Measurements from ENCODE around the gene C2CD2. TPM values are rescaled to one million over a fixed set of nuclear protein-coding genes. Genes with fewer than 3 reads are reported as not detected.

The C2CD2 gene
- total RNA-seq, 3 donors from 2014 or later, result 37.0 to 73.8 (median 41.6) TPM

DNA sequence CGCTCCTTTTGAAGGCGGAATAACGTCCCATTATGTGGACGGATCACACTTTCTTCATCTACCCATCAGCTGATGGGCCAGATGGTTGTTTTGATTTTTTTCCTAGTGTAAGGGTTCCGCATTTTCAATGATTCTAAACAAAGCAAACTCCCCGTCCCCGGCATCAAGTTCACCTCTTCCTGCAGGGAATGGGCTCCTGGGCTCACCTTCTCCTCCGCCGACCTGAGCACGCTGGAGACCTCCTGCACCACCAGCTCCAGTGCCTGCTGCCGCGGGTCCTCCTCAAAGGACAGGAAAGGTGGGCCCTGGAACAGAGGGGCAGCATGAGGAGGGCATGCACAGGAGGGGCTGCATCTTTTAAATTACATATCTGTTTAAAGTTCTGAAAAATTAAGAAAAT is 11.9 kb downstream of the C2CD2 start:
- Histone ChIP-seq H3K4me1 (no peaks in the 10 kb centered on the region), H3K27me3 (no peaks in the 10 kb centered on the region), H3K4me3 (no peak overlapping the region), H3K36me3 (no peaks in the 10 kb centered on the region), H3K27ac (no peak overlapping the region), H3K9me3 (no peaks in the 10 kb centered on the region)
- TF ChIP-seq POLR2AphosphoS5 (IDR thresholded peaks at IDR 0.05) (no peak), POLR2A (IDR thresholded peaks at IDR 0.05) (no peak)
- TF ChIP-seq, protein P1, sequence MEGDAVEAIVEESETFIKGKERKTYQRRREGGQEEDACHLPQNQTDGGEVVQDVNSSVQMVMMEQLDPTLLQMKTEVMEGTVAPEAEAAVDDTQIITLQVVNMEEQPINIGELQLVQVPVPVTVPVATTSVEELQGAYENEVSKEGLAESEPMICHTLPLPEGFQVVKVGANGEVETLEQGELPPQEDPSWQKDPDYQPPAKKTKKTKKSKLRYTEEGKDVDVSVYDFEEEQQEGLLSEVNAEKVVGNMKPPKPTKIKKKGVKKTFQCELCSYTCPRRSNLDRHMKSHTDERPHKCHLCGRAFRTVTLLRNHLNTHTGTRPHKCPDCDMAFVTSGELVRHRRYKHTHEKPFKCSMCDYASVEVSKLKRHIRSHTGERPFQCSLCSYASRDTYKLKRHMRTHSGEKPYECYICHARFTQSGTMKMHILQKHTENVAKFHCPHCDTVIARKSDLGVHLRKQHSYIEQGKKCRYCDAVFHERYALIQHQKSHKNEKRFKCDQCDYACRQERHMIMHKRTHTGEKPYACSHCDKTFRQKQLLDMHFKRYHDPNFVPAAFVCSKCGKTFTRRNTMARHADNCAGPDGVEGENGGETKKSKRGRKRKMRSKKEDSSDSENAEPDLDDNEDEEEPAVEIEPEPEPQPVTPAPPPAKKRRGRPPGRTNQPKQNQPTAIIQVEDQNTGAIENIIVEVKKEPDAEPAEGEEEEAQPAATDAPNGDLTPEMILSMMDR (IDR thresholded peaks at IDR 0.05), result no peak
- intact Hi-C loops (cut with DNase I; ENCODE audit: low total_unique reads), result no loop called here
- DNase-seq (ENCODE audit: low spot score in 2 of 2), result no peak

GRCh38 chr21:41940431-41940830 is 13.4 kb downstream of the C2CD2 start:
- H3K4me1 ChIP-seq, result no peaks in the 10 kb centered on the region
- H3K27ac ChIP-seq, result no peak overlapping the region
- no peaks in the 10 kb centered on the region for H3K36me3 ChIP-seq
- DNase-seq (ENCODE audit: low spot score in 2 of 2), result no peak
- H3K4me3 ChIP-seq, result no peak overlapping the region
- H3K9me3 ChIP-seq, result no peaks in the 10 kb centered on the region
- TF ChIP-seq POLR2AphosphoS5 (IDR thresholded peaks at IDR 0.05), result no peak
- intact Hi-C loops (cut with DNase I; ENCODE audit: low total_unique reads), result no loop called here
- no peaks in the 10 kb centered on the region for H3K27me3 ChIP-seq

DNA sequence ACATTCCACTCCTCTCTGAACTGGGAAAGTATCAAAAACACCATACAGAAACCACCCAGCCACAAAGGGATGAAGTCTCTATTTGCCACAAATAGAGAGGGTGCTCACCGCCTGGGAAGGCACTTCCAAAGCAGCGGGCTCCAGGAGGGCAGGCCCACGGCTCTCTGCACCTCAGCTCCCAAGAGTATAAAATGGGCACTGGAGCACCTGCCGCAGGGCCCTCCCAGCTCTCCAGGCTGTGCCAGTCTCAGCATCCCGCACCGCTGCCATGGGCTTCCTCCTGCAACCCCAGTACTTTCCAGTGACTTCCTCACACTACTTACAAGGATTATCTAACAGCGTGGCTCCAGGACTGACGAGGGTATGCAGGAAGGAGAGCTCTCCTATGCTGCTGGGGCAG is 14.4 kb downstream of the C2CD2 start:
- intact Hi-C loops (cut with DNase I; ENCODE audit: low total_unique reads), result no loop called here
- Histone ChIP-seq H3K27ac (no peak overlapping the region), H3K36me3 (no peaks in the 10 kb centered on the region), H3K9me3 (no peaks in the 10 kb centered on the region), H3K4me1 (no peaks in the 10 kb centered on the region), H3K27me3 (no peaks in the 10 kb centered on the region), H3K4me3 (no peak overlapping the region)
- no peak for TF ChIP-seq POLR2AphosphoS5 (IDR thresholded peaks at IDR 0.05)
- no peak for TF ChIP-seq POLR2A (IDR thresholded peaks at IDR 0.05)
- TF ChIP-seq, protein P1 (IDR thresholded peaks at IDR 0.05), result no peak
- DNase-seq (ENCODE audit: low spot score in 2 of 2), result no peak

DNA sequence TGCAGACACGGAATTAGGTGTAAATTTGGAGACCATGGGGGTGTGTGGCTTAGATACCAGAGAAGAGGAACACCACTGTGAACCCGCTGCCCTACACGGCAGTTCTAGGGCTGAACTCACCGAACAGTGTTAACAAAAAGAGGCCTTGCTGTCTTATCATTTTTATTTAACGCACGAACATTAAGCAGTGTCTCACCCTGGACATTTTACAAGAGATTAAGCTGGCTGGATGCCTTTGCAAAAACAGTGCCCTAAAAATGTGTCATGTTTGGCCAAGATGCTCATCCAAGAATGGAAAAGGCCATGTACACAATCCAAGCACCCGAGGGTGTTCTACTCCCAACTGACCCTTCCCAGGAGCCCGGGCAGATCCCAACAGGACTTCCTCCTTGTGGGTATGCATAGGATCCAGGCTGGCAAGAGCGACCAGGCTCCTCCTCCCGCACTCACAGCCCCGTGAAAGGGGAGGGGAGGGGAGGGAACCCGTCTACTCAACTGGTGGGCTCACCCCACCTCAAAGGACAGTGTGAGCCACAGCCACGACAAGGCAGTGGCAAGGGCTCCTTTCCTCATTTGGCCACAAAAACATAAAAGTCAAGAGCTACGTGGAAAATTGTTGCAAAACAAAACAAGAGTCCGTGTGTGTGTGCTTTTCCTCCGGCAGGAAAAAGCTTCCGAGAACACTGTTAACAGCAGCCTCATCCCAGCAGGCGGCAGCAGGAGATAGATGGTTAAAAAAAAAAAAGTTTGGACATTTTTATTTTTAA is 20.3 kb downstream of the C2CD2 start:
- Histone ChIP-seq H3K27ac (peak overlapping the region; percentile 85 to 87), H3K9me3 (no peaks in the 10 kb centered on the region), H3K27me3 (no peaks in the 10 kb centered on the region), H3K4me3 (peak overlapping the region; percentile 35 to 60 (median 45)), H3K36me3 (no peaks in the 10 kb centered on the region), H3K4me1 (no peaks in the 10 kb centered on the region)
- peak in 1 of 2 donors; percentile 81 for DNase-seq (ENCODE audit: low spot score in 2 of 2)
- intact Hi-C loops (cut with DNase I; ENCODE audit: low total_unique reads), result no loop called here
- TF ChIP-seq POLR2A (IDR thresholded peaks at IDR 0.05) (no peak), POLR2AphosphoS5 (IDR thresholded peaks at IDR 0.05) (peak in 1 of 3 donors; percentile 38)
- TF ChIP-seq, protein P1 (IDR thresholded peaks at IDR 0.05), result peak in 1 of 3 donors; percentile 27

GRCh38 chr21:41932576-41933312 is 21.1 kb downstream of the C2CD2 start:
- no peak for TF ChIP-seq POLR2AphosphoS5 (IDR thresholded peaks at IDR 0.05)
- no peak for TF ChIP-seq POLR2A (IDR thresholded peaks at IDR 0.05)
- TF ChIP-seq, protein P1 (IDR thresholded peaks at IDR 0.05), result no peak
- Histone ChIP-seq H3K9me3 (no peaks in the 10 kb centered on the region), H3K27me3 (no peaks in the 10 kb centered on the region), H3K4me1 (no peaks in the 10 kb centered on the region), H3K36me3 (no peaks in the 10 kb centered on the region), H3K27ac (peak overlapping the region; percentile 85 to 87), H3K4me3 (peak overlapping the region in 2 of 3 donors; percentile 45 to 60)
- DNase-seq (ENCODE audit: low spot score in 2 of 2), result no peak
- intact Hi-C loops (cut with DNase I; ENCODE audit: low total_unique reads), result no loop called here

Data from breast epithelium (tissue), 4 donors.